ENCODE data around the gene MCC. TPM values are rescaled to one million over a fixed set of nuclear protein-coding genes. Genes with fewer than 3 reads are reported as not detected.

MCC gene
- total RNA-seq, 1 experiment from 2014 or later = 7.1 TPM

- Histone ChIP-seq H3K79me2 (ENCODE audit: low read length) (no peaks in the 10 kb centered on the region), H3K9me2 (replicated peaks; ENCODE audit: low read length) (no peaks in the 10 kb centered on the region), H3K4me2 (ENCODE audit: low read length) (no peak overlapping the region), H3K27me3 (ENCODE audit: low read length) (no peaks in the 10 kb centered on the region), H3K4me1 (ENCODE audit: insufficient read depth, low read length) (peaks cover 15% of the 10 kb centered on the region), H3K36me3 (ENCODE audit: low read depth, low read length) (no peaks in the 10 kb centered on the region), H4K20me1 (ENCODE audit: low read length) (no peaks in the 10 kb centered on the region), H2AFZ (ENCODE audit: low read length) (no peak overlapping the region), H3K27ac (ENCODE audit: low read length) (no peak overlapping the region), H3K4me3 (ENCODE audit: low read length) (no peak overlapping the region), H3K9ac (ENCODE audit: low read length) (no peak overlapping the region), H3K9me3 (ENCODE audit: low read length) (no peaks in the 10 kb centered on the region), H3F3A (ENCODE audit: low read length, unreplicated experiment) (no peaks in the 10 kb centered on the region)
- ChIA-PET POLR2A (ENCODE audit: unreplicated experiment) (no interaction called here), CTCF (no interaction called here)
- no peak for TF ChIP-seq CTCF (conservative IDR thresholded peaks at IDR 0.05; ENCODE audit: low read depth, low read length)
- no peak for TF ChIP-seq EZH2 (IDR thresholded peaks at IDR 0.05; ENCODE audit: low read length, unreplicated experiment)
- no peak for TF ChIP-seq EZH2phosphoT487 (IDR thresholded peaks at IDR 0.05; ENCODE audit: borderline replicate concordance, low read length)
- no TSS peak for BruUV-seq (replicated peaks)
- ATAC-seq = no peak
- intact Hi-C loops (cut with micrococcal nuclease) = no loop called here
- DNase-seq = no peak
Measured at GRCh38 chr5:113118298-113118697, 370.0 kb downstream of the MCC start.

GRCh38 chr5:113117543-113118115 is 370.6 kb downstream of the MCC start:
- no peaks in the 10 kb centered on the region for H3F3A ChIP-seq (ENCODE audit: low read length, unreplicated experiment)
- no peak for ATAC-seq
- H3K4me1 ChIP-seq (ENCODE audit: insufficient read depth, low read length) = peaks cover 14% of the 10 kb centered on the region
- no peak for TF ChIP-seq EZH2phosphoT487 (IDR thresholded peaks at IDR 0.05; ENCODE audit: borderline replicate concordance, low read length)
- no peak for TF ChIP-seq EZH2 (IDR thresholded peaks at IDR 0.05; ENCODE audit: low read length, unreplicated experiment)
- no peak for TF ChIP-seq CTCF (conservative IDR thresholded peaks at IDR 0.05; ENCODE audit: low read depth, low read length)
- no peaks in the 10 kb centered on the region for H3K9me2 ChIP-seq (replicated peaks; ENCODE audit: low read length)
- H3K36me3 ChIP-seq (ENCODE audit: low read depth, low read length) = no peaks in the 10 kb centered on the region
- BruUV-seq (replicated peaks) = no TSS peak
- intact Hi-C loops (cut with micrococcal nuclease) = no loop called here
- H3K4me3 ChIP-seq (ENCODE audit: low read length) = no peak overlapping the region
- no peak overlapping the region for H3K4me2 ChIP-seq (ENCODE audit: low read length)
- no peak overlapping the region for H3K9ac ChIP-seq (ENCODE audit: low read length)
- no peak overlapping the region for H2AFZ ChIP-seq (ENCODE audit: low read length)
- no peaks in the 10 kb centered on the region for H3K9me3 ChIP-seq (ENCODE audit: low read length)
- no peak overlapping the region for H3K27ac ChIP-seq (ENCODE audit: low read length)
- H3K79me2 ChIP-seq (ENCODE audit: low read length) = no peaks in the 10 kb centered on the region
- DNase-seq = no peak
- no peaks in the 10 kb centered on the region for H3K27me3 ChIP-seq (ENCODE audit: low read length)
- H4K20me1 ChIP-seq (ENCODE audit: low read length) = no peaks in the 10 kb centered on the region
- ChIA-PET POLR2A (ENCODE audit: unreplicated experiment) (no interaction called here), CTCF (no interaction called here)

- Histone ChIP-seq H3K4me1 (ENCODE audit: insufficient read depth, low read length) (no peaks in the 10 kb centered on the region; the same call in 1 of the 2 replicates), H3K79me2 (ENCODE audit: low read length) (no peaks in the 10 kb centered on the region), H3K9me2 (replicated peaks; ENCODE audit: low read length) (no peaks in the 10 kb centered on the region), H3K9me3 (ENCODE audit: low read length) (no peaks in the 10 kb centered on the region), H3K27ac (ENCODE audit: low read length) (no peak overlapping the region), H3F3A (ENCODE audit: low read length, unreplicated experiment) (no peaks in the 10 kb centered on the region), H4K20me1 (ENCODE audit: low read length) (no peaks in the 10 kb centered on the region), H3K36me3 (ENCODE audit: low read depth, low read length) (no peaks in the 10 kb centered on the region), H3K4me2 (ENCODE audit: low read length) (no peak overlapping the region), H3K4me3 (ENCODE audit: low read length) (no peak overlapping the region), H3K9ac (ENCODE audit: low read length) (no peak overlapping the region), H3K27me3 (ENCODE audit: low read length) (no peaks in the 10 kb centered on the region), H2AFZ (ENCODE audit: low read length) (no peak overlapping the region)
- intact Hi-C loops (cut with micrococcal nuclease) = no loop called here
- no TSS peak for BruUV-seq (replicated peaks)
- CTCF ChIA-PET = no interaction called here
- TF ChIP-seq CTCF (conservative IDR thresholded peaks at IDR 0.05; ENCODE audit: low read depth, low read length) (no peak), EZH2phosphoT487 (IDR thresholded peaks at IDR 0.05; ENCODE audit: borderline replicate concordance, low read length) (no peak), EZH2 (IDR thresholded peaks at IDR 0.05; ENCODE audit: low read length, unreplicated experiment) (no peak)
- DNase-seq (no peak), ATAC-seq (no peak)
- POLR2A ChIA-PET (ENCODE audit: unreplicated experiment) = no interaction called here
Measured at GRCh38 chr5:113115956-113116355, 372.3 kb downstream of the MCC start.

Measured in PC-3 (cell line).